ENCODE data around the gene NLRC3.

NLRC3 gene, protein sequence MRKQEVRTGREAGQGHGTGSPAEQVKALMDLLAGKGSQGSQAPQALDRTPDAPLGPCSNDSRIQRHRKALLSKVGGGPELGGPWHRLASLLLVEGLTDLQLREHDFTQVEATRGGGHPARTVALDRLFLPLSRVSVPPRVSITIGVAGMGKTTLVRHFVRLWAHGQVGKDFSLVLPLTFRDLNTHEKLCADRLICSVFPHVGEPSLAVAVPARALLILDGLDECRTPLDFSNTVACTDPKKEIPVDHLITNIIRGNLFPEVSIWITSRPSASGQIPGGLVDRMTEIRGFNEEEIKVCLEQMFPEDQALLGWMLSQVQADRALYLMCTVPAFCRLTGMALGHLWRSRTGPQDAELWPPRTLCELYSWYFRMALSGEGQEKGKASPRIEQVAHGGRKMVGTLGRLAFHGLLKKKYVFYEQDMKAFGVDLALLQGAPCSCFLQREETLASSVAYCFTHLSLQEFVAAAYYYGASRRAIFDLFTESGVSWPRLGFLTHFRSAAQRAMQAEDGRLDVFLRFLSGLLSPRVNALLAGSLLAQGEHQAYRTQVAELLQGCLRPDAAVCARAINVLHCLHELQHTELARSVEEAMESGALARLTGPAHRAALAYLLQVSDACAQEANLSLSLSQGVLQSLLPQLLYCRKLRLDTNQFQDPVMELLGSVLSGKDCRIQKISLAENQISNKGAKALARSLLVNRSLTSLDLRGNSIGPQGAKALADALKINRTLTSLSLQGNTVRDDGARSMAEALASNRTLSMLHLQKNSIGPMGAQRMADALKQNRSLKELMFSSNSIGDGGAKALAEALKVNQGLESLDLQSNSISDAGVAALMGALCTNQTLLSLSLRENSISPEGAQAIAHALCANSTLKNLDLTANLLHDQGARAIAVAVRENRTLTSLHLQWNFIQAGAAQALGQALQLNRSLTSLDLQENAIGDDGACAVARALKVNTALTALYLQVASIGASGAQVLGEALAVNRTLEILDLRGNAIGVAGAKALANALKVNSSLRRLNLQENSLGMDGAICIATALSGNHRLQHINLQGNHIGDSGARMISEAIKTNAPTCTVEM

DNA sequence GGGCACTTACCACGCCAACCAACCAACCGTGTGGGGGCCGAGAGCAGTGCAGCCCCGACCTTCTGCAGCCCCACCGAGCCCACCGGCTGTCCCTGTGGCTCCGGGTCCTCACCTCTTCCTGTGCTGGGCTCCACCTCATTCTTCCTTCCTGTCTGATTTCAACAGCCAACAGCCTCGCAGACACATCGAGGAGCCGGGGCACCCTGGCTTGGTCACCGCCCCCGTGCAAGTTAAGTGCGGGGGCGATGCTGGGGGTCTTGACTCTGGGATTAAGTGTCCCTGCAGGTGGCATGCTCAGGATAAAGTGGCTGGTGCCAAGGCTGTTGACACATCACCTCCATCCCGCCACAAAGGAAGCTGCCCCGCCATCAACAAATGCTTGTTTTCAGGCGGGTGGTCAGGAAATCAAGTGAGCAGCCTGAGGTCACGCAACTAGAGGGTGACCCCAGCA is at the start of gene NLRC3:
Gene NLRC3 (minus strand): TSS at position 102 of the 451 bp plus-strand sequence. CDS start 12,367 bp downstream, outside the sequence.
- no peak for DNase-seq (ENCODE audit: low read depth, low spot score)
- no peaks in the 10 kb centered on the region for H3K9me3 ChIP-seq (ENCODE audit: insufficient read depth, low read length)
- no peaks in the 10 kb centered on the region for H3K27me3 ChIP-seq (ENCODE audit: insufficient read depth, insufficient read length)
- H3K4me3 ChIP-seq (ENCODE audit: insufficient read length, low read depth) = no peak within 1 kb of the TSS
- peaks cover 15% of the 10 kb centered on the region for H3K36me3 ChIP-seq (ENCODE audit: insufficient read depth, insufficient read length, low read length)
- peaks cover 28% of the 10 kb centered on the region for H3K4me1 ChIP-seq (ENCODE audit: insufficient read depth, insufficient read length)
- H3K9ac ChIP-seq (ENCODE audit: insufficient read length, low read depth) = no peak within 1 kb of the TSS
- TF ChIP-seq YY1 (IDR thresholded peaks at IDR 0.05; ENCODE audit: insufficient read depth, insufficient read length) (no peak), SUZ12 (IDR thresholded peaks at IDR 0.05; ENCODE audit: extremely low read depth, insufficient read depth, insufficient read length) (no peak), ZNF274 (IDR thresholded peaks at IDR 0.05; ENCODE audit: low read depth, low read length) (no peak)

- H3K36me3 ChIP-seq (ENCODE audit: insufficient read depth, insufficient read length, low read length) = peaks cover 11% of the 10 kb centered on the region
- DNase-seq (ENCODE audit: low read depth, low spot score) = no peak
- no peaks in the 10 kb centered on the region for H3K27me3 ChIP-seq (ENCODE audit: insufficient read depth, insufficient read length)
- no peak overlapping the region for H3K4me3 ChIP-seq (ENCODE audit: insufficient read length, low read depth)
- H3K9me3 ChIP-seq (ENCODE audit: insufficient read depth, low read length) = no peaks in the 10 kb centered on the region
- no peak overlapping the region for H3K9ac ChIP-seq (ENCODE audit: insufficient read length, low read depth)
- TF ChIP-seq YY1 (IDR thresholded peaks at IDR 0.05; ENCODE audit: insufficient read depth, insufficient read length) (no peak), ZNF274 (IDR thresholded peaks at IDR 0.05; ENCODE audit: low read depth, low read length) (no peak)
- H3K4me1 ChIP-seq (ENCODE audit: insufficient read depth, insufficient read length) = no peaks in the 10 kb centered on the region
Measured at GRCh38 chr16:3625911-3626732, 48.9 kb upstream of the NLRC3 start.

DNA sequence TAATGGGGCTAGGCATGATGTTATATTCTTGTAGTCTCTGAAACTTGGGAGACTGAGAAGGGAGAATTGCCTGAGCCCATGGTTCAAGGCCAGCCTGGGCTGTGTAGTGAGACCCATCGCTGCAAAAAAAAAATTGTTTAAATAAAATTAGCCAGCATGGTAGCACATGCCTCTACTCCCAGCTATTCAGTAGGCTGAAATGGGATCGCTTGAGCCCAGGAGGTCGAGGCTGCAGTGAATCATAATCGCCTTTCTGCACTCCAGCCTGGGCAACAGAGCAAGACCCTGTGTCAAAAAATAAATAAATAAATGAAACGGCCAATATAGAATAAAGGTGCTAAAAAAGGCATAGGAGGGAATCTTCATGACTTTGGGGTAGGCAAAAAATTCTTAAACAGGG is 48.1 kb upstream of the NLRC3 start:
- H3K36me3 ChIP-seq (ENCODE audit: insufficient read depth, insufficient read length, low read length) = peaks cover 12% of the 10 kb centered on the region
- no peaks in the 10 kb centered on the region for H3K9me3 ChIP-seq (ENCODE audit: insufficient read depth, low read length)
- TF ChIP-seq YY1 (IDR thresholded peaks at IDR 0.05; ENCODE audit: insufficient read depth, insufficient read length) (no peak), ZNF274 (IDR thresholded peaks at IDR 0.05; ENCODE audit: low read depth, low read length) (no peak), SUZ12 (IDR thresholded peaks at IDR 0.05; ENCODE audit: extremely low read depth, insufficient read depth, insufficient read length) (no peak)
- H3K4me3 ChIP-seq (ENCODE audit: insufficient read length, low read depth) = no peak overlapping the region
- no peaks in the 10 kb centered on the region for H3K27me3 ChIP-seq (ENCODE audit: insufficient read depth, insufficient read length)
- no peak overlapping the region for H3K9ac ChIP-seq (ENCODE audit: insufficient read length, low read depth)
- no peak for DNase-seq (ENCODE audit: low read depth, low spot score)
- no peaks in the 10 kb centered on the region for H3K4me1 ChIP-seq (ENCODE audit: insufficient read depth, insufficient read length)

GRCh38 chr16:3623642-3624041 is 46.4 kb upstream of the NLRC3 start:
- H3K9ac ChIP-seq (ENCODE audit: insufficient read length, low read depth) = no peak overlapping the region
- H3K4me1 ChIP-seq (ENCODE audit: insufficient read depth, insufficient read length) = no peaks in the 10 kb centered on the region

GRCh38 chr16:3618769-3619141 is 41.6 kb upstream of the NLRC3 start:
- no peaks in the 10 kb centered on the region for H3K27me3 ChIP-seq (ENCODE audit: insufficient read depth, insufficient read length)
- DNase-seq (ENCODE audit: low read depth, low spot score) = no peak
- TF ChIP-seq ZNF274 (IDR thresholded peaks at IDR 0.05; ENCODE audit: low read depth, low read length) (no peak), SUZ12 (IDR thresholded peaks at IDR 0.05; ENCODE audit: extremely low read depth, insufficient read depth, insufficient read length) (no peak)
- H3K36me3 ChIP-seq (ENCODE audit: insufficient read depth, insufficient read length, low read length) = peaks cover 32% of the 10 kb centered on the region
- no peak overlapping the region for H3K9ac ChIP-seq (ENCODE audit: insufficient read length, low read depth)
- H3K4me1 ChIP-seq (ENCODE audit: insufficient read depth, insufficient read length) = no peaks in the 10 kb centered on the region
- no peaks in the 10 kb centered on the region for H3K9me3 ChIP-seq (ENCODE audit: insufficient read depth, low read length)
- no peak overlapping the region for H3K4me3 ChIP-seq (ENCODE audit: insufficient read length, low read depth)

More at GRCh38 chr16:3623642-3624041, 46.4 kb upstream of the NLRC3 start:
- Histone ChIP-seq H3K9me3 (ENCODE audit: insufficient read depth, low read length) (no peaks in the 10 kb centered on the region), H3K4me3 (ENCODE audit: insufficient read length, low read depth) (no peak overlapping the region), H3K27me3 (ENCODE audit: insufficient read depth, insufficient read length) (no peaks in the 10 kb centered on the region), H3K36me3 (ENCODE audit: insufficient read depth, insufficient read length, low read length) (peaks cover 12% of the 10 kb centered on the region)
- DNase-seq (ENCODE audit: low read depth, low spot score) = no peak
- TF ChIP-seq YY1 (IDR thresholded peaks at IDR 0.05; ENCODE audit: insufficient read depth, insufficient read length) (no peak), ZNF274 (IDR thresholded peaks at IDR 0.05; ENCODE audit: low read depth, low read length) (no peak), SUZ12 (IDR thresholded peaks at IDR 0.05; ENCODE audit: extremely low read depth, insufficient read depth, insufficient read length) (no peak)

DNA sequence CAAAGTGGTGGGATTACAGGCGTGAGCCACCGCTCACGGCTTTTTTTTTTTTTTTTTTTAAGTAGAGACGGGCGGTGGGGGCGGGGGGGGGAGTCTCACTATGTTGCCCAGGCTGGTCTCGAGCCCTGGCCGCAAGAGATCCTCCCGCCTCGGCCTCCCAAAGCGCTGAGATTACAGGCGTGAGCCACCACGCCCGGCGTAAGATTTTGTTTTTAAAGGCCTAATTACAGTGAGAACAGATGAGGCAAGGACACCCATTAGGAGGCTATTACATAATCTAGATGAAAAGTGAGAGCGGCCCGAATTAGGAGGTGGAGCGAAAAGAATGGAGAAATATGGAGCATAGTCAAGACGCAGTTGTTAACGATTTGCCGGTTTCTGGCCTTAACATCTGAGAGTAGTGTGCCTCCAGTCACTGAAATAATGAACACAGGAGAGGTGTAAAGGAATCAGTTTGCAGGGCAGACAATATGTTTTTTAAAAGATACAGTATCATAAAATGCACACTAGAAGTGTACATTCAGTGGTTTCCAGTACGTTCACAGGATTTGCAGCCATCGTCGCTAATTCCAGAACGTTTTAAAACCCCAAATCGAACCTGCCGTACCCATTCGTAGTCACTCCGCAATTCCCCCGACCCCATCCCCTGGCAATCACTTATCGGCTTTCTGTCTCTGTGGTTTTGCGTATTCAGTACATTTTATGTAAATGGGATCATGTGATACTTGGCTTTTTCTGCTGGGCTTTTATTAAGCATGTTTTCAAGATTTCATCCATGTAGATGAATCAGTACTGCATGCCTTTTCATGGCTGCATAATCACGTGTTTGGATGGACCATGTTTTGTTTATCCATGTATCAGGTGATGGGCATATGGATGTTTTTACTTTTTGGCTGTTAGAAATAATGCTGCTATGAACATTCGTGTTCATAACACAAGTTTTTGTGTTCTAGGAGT is 35.6 kb upstream of the NLRC3 start:
- TF ChIP-seq SUZ12 (IDR thresholded peaks at IDR 0.05; ENCODE audit: extremely low read depth, insufficient read depth, insufficient read length) = no peak
- no peak for TF ChIP-seq YY1 (IDR thresholded peaks at IDR 0.05; ENCODE audit: insufficient read depth, insufficient read length)
- Histone ChIP-seq H3K9me3 (ENCODE audit: insufficient read depth, low read length) (no peaks in the 10 kb centered on the region), H3K36me3 (ENCODE audit: insufficient read depth, insufficient read length, low read length) (peaks cover 22% of the 10 kb centered on the region), H3K4me1 (ENCODE audit: insufficient read depth, insufficient read length) (peaks cover 3% of the 10 kb centered on the region), H3K27me3 (ENCODE audit: insufficient read depth, insufficient read length) (no peaks in the 10 kb centered on the region), H3K9ac (ENCODE audit: insufficient read length, low read depth) (peak overlapping the region; percentile 52), H3K4me3 (ENCODE audit: insufficient read length, low read depth) (peak overlapping the region; percentile 22)
- DNase-seq (ENCODE audit: low read depth, low spot score) = no peak
